Measurements from ENCODE around the gene TOP2A.
"Not testable (repeated sequence)": the region's sequence is repeated elsewhere in the genome, so short reads cannot be mapped to it uniquely, and the experiment has no call there.

Gene TOP2A

GRCh38 chr17:40402668-40403067, 15.0 kb downstream of the TOP2A start:
- no peaks in the 10 kb centered on the region for H3K4me1 ChIP-seq (ENCODE audit: insufficient read depth, low read length)
- H3K9me3 ChIP-seq (ENCODE audit: control insufficient read depth, insufficient read depth, low read length) = no peaks in the 10 kb centered on the region
- peaks cover 59% of the 10 kb centered on the region for H3K36me3 ChIP-seq (ENCODE audit: insufficient read depth, low read length)
- H3K9ac ChIP-seq (ENCODE audit: low read depth, low read length) = no peak overlapping the region

GRCh38 chr17:40399185-40399584, 18.5 kb downstream of the TOP2A start:
- no peaks in the 10 kb centered on the region for H3K9me3 ChIP-seq (ENCODE audit: control insufficient read depth, insufficient read depth, low read length)
- no peak overlapping the region for H3K9ac ChIP-seq (ENCODE audit: low read depth, low read length)
- peaks cover 52% of the 10 kb centered on the region for H3K36me3 ChIP-seq (ENCODE audit: insufficient read depth, low read length)
- H3K4me1 ChIP-seq (ENCODE audit: insufficient read depth, low read length) = no peaks in the 10 kb centered on the region

DNA sequence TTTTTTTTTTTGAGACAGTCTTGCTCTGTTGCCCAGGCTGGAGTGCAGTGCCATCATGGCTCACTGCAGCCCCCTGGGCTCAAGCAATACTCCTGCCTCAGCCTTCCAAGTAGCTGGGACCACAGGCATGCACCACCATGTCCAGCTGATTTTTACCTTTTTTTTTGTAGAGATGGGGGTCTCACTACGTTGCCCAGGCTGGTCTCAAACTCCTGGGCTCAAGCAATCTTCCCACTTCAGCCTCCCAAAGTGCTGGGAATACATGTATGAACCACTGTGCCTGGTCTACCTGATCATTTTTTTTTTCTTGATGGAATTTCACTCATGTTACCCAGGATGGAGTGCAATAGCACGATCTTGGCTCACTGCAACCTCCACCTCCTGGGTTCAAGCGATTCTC, 31.1 kb downstream of the TOP2A start:
- H3K9me3 ChIP-seq (ENCODE audit: control insufficient read depth, insufficient read depth, low read length); H3K4me1 ChIP-seq (ENCODE audit: insufficient read depth, low read length); H3K9ac ChIP-seq (ENCODE audit: low read depth, low read length): not testable (repeated sequence)
- peaks cover 14% of the 10 kb centered on the region for H3K36me3 ChIP-seq (ENCODE audit: insufficient read depth, low read length)

GRCh38 chr17:40382251-40382650, 35.4 kb downstream of the TOP2A start:
- H3K9ac ChIP-seq (ENCODE audit: low read depth, low read length) = no peak overlapping the region

GRCh38 chr17:40378966-40379365, 38.7 kb downstream of the TOP2A start:
- Histone ChIP-seq H3K9me3 (ENCODE audit: control insufficient read depth, insufficient read depth, low read length) (no peaks in the 10 kb centered on the region), H3K4me1 (ENCODE audit: insufficient read depth, low read length) (no peaks in the 10 kb centered on the region), H3K36me3 (ENCODE audit: insufficient read depth, low read length) (no peaks in the 10 kb centered on the region), H3K9ac (ENCODE audit: low read depth, low read length) (no peak overlapping the region)

More at GRCh38 chr17:40382251-40382650, 35.4 kb downstream of the TOP2A start:
- Histone ChIP-seq H3K9me3 (ENCODE audit: control insufficient read depth, insufficient read depth, low read length) (no peaks in the 10 kb centered on the region), H3K4me1 (ENCODE audit: insufficient read depth, low read length) (no peaks in the 10 kb centered on the region), H3K36me3 (ENCODE audit: insufficient read depth, low read length) (no peaks in the 10 kb centered on the region; the same call in 1 of the 2 replicates)

- Histone ChIP-seq H3K9me3 (ENCODE audit: control insufficient read depth, insufficient read depth, low read length) (no peaks in the 10 kb centered on the region), H3K36me3 (ENCODE audit: insufficient read depth, low read length) (no peaks in the 10 kb centered on the region), H3K4me1 (ENCODE audit: insufficient read depth, low read length) (no peaks in the 10 kb centered on the region), H3K9ac (ENCODE audit: low read depth, low read length) (no peak overlapping the region)
Measured at GRCh38 chr17:40377832-40378231, 39.9 kb downstream of the TOP2A start.

GRCh38 chr17:40376541-40376940, 41.2 kb downstream of the TOP2A start:
- H3K4me1 ChIP-seq (ENCODE audit: insufficient read depth, low read length); H3K9me3 ChIP-seq (ENCODE audit: control insufficient read depth, insufficient read depth, low read length); H3K36me3 ChIP-seq (ENCODE audit: insufficient read depth, low read length); H3K9ac ChIP-seq (ENCODE audit: low read depth, low read length): not testable (repeated sequence)

DNA sequence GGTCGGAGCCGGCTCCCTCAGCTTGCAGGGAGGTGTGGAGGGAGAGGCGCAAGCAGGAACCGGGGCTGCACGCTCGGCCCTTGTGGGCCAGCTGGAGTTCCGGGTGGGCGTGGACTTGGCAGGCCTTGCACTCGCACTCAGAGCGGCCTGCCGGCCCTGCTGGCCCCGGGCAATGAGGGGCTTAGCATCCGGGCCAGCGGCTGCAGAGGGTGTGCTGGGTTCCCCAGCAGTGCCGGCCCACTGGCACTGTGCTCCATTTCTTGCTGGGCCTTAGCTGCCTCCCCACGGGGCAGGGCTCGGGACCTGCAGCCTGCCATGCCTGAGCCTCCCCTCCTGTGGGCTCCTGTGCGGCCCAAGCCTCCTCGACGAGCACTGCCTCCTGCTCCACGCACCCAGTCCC, 41.9 kb downstream of the TOP2A start:
- H3K4me1 ChIP-seq (ENCODE audit: insufficient read depth, low read length); H3K36me3 ChIP-seq (ENCODE audit: insufficient read depth, low read length): not testable (repeated sequence)

DNA sequence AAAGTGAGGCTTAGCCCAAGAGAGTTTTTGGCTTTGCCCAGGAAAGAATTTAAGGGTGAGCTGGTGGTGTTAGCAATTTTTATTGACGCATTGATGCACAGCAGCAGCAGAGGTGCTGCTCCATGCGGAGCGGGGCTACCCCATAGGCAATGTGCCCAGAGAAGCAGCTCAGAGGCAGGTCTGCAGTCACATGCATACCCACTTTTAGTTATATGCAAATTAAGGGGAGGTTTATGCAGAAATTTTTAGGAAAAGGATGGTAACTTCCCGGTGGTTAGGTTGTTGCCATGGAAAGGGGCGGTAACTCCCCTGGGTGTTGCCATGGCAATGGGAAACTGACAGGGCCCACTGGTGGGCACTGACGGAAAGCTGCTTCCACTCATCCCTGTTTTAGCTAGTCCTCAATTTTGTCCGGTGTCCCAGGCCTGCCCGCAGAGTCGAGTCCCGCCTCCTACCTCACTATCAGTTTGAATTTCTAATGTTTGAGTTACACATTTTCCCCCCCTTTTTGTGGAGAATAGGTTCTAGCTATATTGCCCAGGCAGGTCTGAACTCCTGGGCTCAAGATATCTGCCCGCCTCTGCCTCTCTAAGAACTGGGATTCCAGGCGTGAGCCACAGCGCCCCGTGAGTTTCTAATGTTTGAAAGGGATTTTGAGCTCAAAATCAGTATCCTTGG, 42.7 kb downstream of the TOP2A start:
- Histone ChIP-seq H3K9ac (ENCODE audit: low read depth, low read length) (no peak overlapping the region), H3K9me3 (ENCODE audit: control insufficient read depth, insufficient read depth, low read length) (no peaks in the 10 kb centered on the region), H3K36me3 (ENCODE audit: insufficient read depth, low read length) (no peaks in the 10 kb centered on the region), H3K4me1 (ENCODE audit: insufficient read depth, low read length) (no peaks in the 10 kb centered on the region)

More for the DNA sequence above, 41.9 kb downstream of the TOP2A start:
- H3K9ac ChIP-seq (ENCODE audit: low read depth, low read length); H3K9me3 ChIP-seq (ENCODE audit: control insufficient read depth, insufficient read depth, low read length): not testable (repeated sequence)

- H3K9me3 ChIP-seq (ENCODE audit: control insufficient read depth, insufficient read depth, low read length) = no peaks in the 10 kb centered on the region
- H3K9ac ChIP-seq (ENCODE audit: low read depth, low read length) = no peak overlapping the region
- H3K36me3 ChIP-seq (ENCODE audit: insufficient read depth, low read length) = no peaks in the 10 kb centered on the region
- no peaks in the 10 kb centered on the region for H3K4me1 ChIP-seq (ENCODE audit: insufficient read depth, low read length)
Measured at GRCh38 chr17:40373999-40374398, 43.7 kb downstream of the TOP2A start.

- H3K36me3 ChIP-seq (ENCODE audit: insufficient read depth, low read length) = no peaks in the 10 kb centered on the region
- H3K4me1 ChIP-seq (ENCODE audit: insufficient read depth, low read length) = no peaks in the 10 kb centered on the region
- H3K9me3 ChIP-seq (ENCODE audit: control insufficient read depth, insufficient read depth, low read length) = no peaks in the 10 kb centered on the region
- H3K9ac ChIP-seq (ENCODE audit: low read depth, low read length) = no peak overlapping the region
Measured at GRCh38 chr17:40373324-40373723, 44.4 kb downstream of the TOP2A start.

DNA sequence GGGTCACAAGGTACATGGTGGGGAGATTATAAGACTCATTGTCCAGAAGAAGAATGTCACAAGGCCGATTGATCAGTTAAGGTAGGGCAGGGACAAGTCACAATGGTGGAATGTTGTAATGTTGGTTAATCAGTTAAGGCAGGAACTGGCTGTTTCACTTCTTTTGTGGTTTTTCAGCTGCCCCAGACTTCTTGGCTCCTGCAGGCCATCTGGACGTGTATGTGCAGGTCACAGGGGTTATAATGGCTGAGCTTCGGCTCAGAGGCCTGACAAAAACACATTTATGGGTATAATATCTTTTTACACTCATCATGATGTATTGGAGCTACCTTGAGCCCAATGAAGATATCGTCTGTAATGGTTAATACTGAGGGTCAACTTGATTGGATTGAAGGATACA, 45.1 kb downstream of the TOP2A start:
- H3K4me1 ChIP-seq (ENCODE audit: insufficient read depth, low read length); H3K9ac ChIP-seq (ENCODE audit: low read depth, low read length); H3K9me3 ChIP-seq (ENCODE audit: control insufficient read depth, insufficient read depth, low read length); H3K36me3 ChIP-seq (ENCODE audit: insufficient read depth, low read length): not testable (repeated sequence)

- Histone ChIP-seq H3K9me3 (ENCODE audit: control insufficient read depth, insufficient read depth, low read length) (no peaks in the 10 kb centered on the region), H3K9ac (ENCODE audit: low read depth, low read length) (no peak overlapping the region), H3K4me1 (ENCODE audit: insufficient read depth, low read length) (no peaks in the 10 kb centered on the region), H3K36me3 (ENCODE audit: insufficient read depth, low read length) (no peaks in the 10 kb centered on the region)
Measured at GRCh38 chr17:40372031-40372430, 45.7 kb downstream of the TOP2A start.

DNA sequence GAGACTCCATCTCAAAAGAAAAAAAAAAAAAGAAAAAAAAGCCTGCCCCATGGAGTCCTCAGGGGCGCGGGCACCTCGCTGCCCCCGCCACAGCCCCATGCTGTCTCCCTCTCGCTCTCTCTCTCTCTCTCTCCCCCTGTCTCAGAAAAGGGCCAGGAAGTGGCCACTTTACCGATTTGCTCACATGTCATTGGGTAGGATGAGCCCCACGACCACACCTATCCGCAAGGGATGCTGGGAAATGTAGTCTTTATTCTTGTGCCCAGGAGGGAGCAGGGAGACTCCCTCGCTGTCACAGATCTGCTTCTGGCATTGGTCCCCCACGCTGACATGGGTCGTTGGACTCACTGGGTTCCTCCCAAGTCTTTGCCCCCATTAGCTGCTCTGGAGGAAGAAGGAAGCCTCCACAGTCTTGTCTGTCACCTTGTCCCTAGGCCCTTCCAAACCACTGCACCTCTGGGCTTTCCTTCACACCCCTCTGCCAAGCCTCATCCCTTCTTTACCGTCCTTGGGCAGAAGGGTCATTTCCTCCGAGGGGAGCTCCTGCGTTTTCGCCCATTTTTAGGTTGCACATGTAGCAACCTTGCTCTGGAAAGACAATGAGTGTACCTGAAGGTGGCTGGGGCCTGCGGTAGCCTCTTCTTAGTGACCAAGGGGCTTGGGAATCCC, 46.3 kb downstream of the TOP2A start:
- H3K9me3 ChIP-seq (ENCODE audit: control insufficient read depth, insufficient read depth, low read length) = no peaks in the 10 kb centered on the region
- no peak overlapping the region for H3K9ac ChIP-seq (ENCODE audit: low read depth, low read length)
- H3K4me1 ChIP-seq (ENCODE audit: insufficient read depth, low read length) = no peaks in the 10 kb centered on the region
- H3K36me3 ChIP-seq (ENCODE audit: insufficient read depth, low read length) = no peaks in the 10 kb centered on the region

DNA sequence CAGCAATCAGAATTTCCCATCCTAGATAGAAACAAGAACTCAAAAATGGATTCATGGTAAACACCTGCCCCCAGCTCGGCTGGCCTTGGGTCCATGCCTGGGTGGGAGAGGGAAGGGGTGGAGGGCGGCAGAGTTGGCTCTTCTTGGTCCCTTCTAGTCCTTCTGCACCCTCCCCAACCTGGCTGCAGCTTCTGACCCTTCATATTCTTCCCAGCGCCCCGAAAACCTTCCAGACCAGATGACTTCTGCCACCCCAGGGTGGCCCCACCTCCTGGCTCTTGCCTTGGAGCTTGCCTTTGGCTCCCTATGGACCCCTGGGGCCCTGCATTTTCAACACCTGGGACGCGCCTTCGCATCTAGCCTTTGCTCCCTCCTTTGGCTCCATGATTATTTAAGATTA, 47.8 kb downstream of the TOP2A start:
- Histone ChIP-seq H3K9ac (ENCODE audit: low read depth, low read length) (no peak overlapping the region), H3K4me1 (ENCODE audit: insufficient read depth, low read length) (0 out of 2 replicates have a peak, but pooled peaks cover 2% of the 10 kb centered on the region), H3K36me3 (ENCODE audit: insufficient read depth, low read length) (no peaks in the 10 kb centered on the region), H3K9me3 (ENCODE audit: control insufficient read depth, insufficient read depth, low read length) (no peaks in the 10 kb centered on the region)

Measured in ES-I3 (cell line).